H1 (cell line): ENCODE results near the gene PTPRD. TPM values are rescaled to one million over a fixed set of nuclear protein-coding genes. Genes with fewer than 3 reads are reported as not detected.

Experiments used
- CTCF ChIA-PET: fragments of 300-600 bp; sonication (Branson Sonifier 250); formaldehyde crosslinking; loops from one replicate; lab custom pipeline; 2021; ENCODE audit not compliant: partially characterized antibody; lab: Charles Lee
- POLR2A ChIA-PET: fragments of 300-600 bp; sonication (Branson Sonifier 250); formaldehyde crosslinking; loops from one replicate; lab custom pipeline; 2021; ENCODE audit warnings: inconsistent platforms; ENCODE audit not compliant: partially characterized antibody; lab: Charles Lee
- DNase-seq, 2 experiments: peaks; one replicate each; pipeline versions ENCODE4 v3.0.0 to v3.0.0-alpha.2; 2010 to 2022; ENCODE audit warnings: low spot score in 2 of 2, low read depth in 1 of 2, mixed read lengths in 1 of 2
- FAIRE-seq: peaks from 2 replicates; lab custom pipeline; 2011; peaks lifted over from hg19 to GRCh38; lab: Jason Lieb, UNC
- H2AFZ ChIP-seq: 2 replicates; pipeline ENCODE4 v1.8.1; 2012; ENCODE audit warnings: low read length, inconsistent platforms
- H2AK5ac ChIP-seq: 2 replicates; pipeline ENCODE4 v1.6.1; 2013; ENCODE audit warnings: low read depth, low read length
- H2BK120ac ChIP-seq: replicated peaks from 2 replicates; pipeline ENCODE3; 2013; ENCODE audit warnings: low read depth, low read length, inconsistent platforms
- H2BK12ac ChIP-seq: 2 replicates; pipeline ENCODE4 v1.6.1; 2013; ENCODE audit warnings: low read depth, low read length
- H2BK15ac ChIP-seq: 2 replicates; pipeline ENCODE4 v1.6.1; 2013; ENCODE audit warnings: low read length
- H2BK20ac ChIP-seq: 2 replicates; pipeline ENCODE4 v1.6.1; 2013; ENCODE audit warnings: low read length
- H2BK5ac ChIP-seq: 2 replicates; pipeline ENCODE4 v1.6.1; 2013; ENCODE audit warnings: low read depth, low read length
- H3K14ac ChIP-seq: 2 replicates; pipeline ENCODE4 v1.6.1; 2013; ENCODE audit warnings: inconsistent platforms; ENCODE audit not compliant: insufficient read length
- H3K18ac ChIP-seq: 2 replicates; pipeline ENCODE4 v1.6.1; 2013; ENCODE audit warnings: low read length; ENCODE audit errors: extremely low read depth
- H3K23ac ChIP-seq: 2 replicates; pipeline ENCODE4 v1.6.1; 2013; ENCODE audit warnings: inconsistent platforms; ENCODE audit not compliant: insufficient read length
- H3K23me2 ChIP-seq: 2 replicates; pipeline ENCODE4 v1.6.1; 2013; ENCODE audit warnings: low read depth, low read length
- H3K27ac ChIP-seq: 2 replicates; pipeline ENCODE4 v1.6.1; 2011; ENCODE audit warnings: low read depth, low read length, inconsistent platforms
- H3K27me3 ChIP-seq, 4 experiments: replicated peaks in 1 of 4; 1 replicate in 1 of 4; 2 replicates in 3 of 4; pipeline versions ENCODE4 v1.6.1 to v1.8.1; 2011 to 2013; ENCODE audit warnings: low read length in 3 of 4, mild to moderate bottlenecking in 3 of 4, inconsistent platforms in 2 of 4, mixed read lengths in 2 of 4, moderate library complexity in 1 of 4; ENCODE audit not compliant: control insufficient read depth in 3 of 4, insufficient read depth in 3 of 4; ENCODE audit errors: extremely low read depth in 1 of 4
- H3K36me3 ChIP-seq, 4 experiments: 2 replicates each; pipeline versions ENCODE4 v1.6.1 to v1.8.1; 2011 to 2013; ENCODE audit warnings: mild to moderate bottlenecking in 4 of 4, low read length in 3 of 4, moderate library complexity in 2 of 4, control low read depth in 1 of 4, inconsistent platforms in 1 of 4; ENCODE audit not compliant: insufficient read depth in 4 of 4, control insufficient read depth in 2 of 4
- H3K4ac ChIP-seq: replicated peaks from 2 replicates; pipeline ENCODE3; 2013; ENCODE audit warnings: low read length, low read depth, mixed read lengths, inconsistent platforms; ENCODE audit not compliant: insufficient read length
- H3K4me1 ChIP-seq, 4 experiments: replicated peaks in 1 of 4; 1 replicate in 1 of 4; 2 replicates in 3 of 4; pipeline versions ENCODE4 v1.6.1 to v1.8.1; 2011 to 2013; ENCODE audit warnings: low read length in 3 of 4, inconsistent platforms in 2 of 4, mixed read lengths in 1 of 4; ENCODE audit not compliant: insufficient read depth in 4 of 4, control insufficient read depth in 3 of 4
- H3K4me2 ChIP-seq, 2 experiments: 2 replicates each; pipeline versions ENCODE4 v1.6.1 to v1.8.1; 2011 to 2013; ENCODE audit warnings: low read depth in 2 of 2, low read length in 2 of 2, control low read depth in 1 of 2, inconsistent platforms in 1 of 2, mild to moderate bottlenecking in 1 of 2; ENCODE audit not compliant: insufficient read depth in 1 of 2
- H3K4me3 ChIP-seq, 4 experiments: fragments of 200-600, 300-600 bp in 1 of 4; sonication (generic), shearing (Covaris generic), sonication (Bioruptor Twin) in 1 of 4; 2 replicates each; pipeline versions ENCODE4 v1.5.1 to v1.8.1; 2011 to 2016; ENCODE audit warnings: low read length in 4 of 4, low read depth in 3 of 4, control low read depth in 2 of 4, inconsistent platforms in 2 of 4, mild to moderate bottlenecking in 2 of 4, mixed read lengths in 1 of 4, moderate library complexity in 1 of 4; ENCODE audit not compliant: insufficient read depth in 2 of 4; ENCODE audit errors: extremely low read depth in 1 of 4
- H3K56ac ChIP-seq: replicated peaks from 2 replicates; pipeline ENCODE3; 2013; ENCODE audit warnings: low read depth, mild to moderate bottlenecking, mixed read lengths, low read length, inconsistent platforms; ENCODE audit not compliant: insufficient read length
- H3K79me1 ChIP-seq: 2 replicates; pipeline ENCODE4 v1.6.1; 2013; ENCODE audit warnings: low read depth, low read length, control low read depth
- H3K79me2 ChIP-seq, 2 experiments: 2 replicates each; pipeline versions ENCODE4 v1.6.1 to v1.8.1; 2012 to 2013; ENCODE audit warnings: low read length in 2 of 2, mild to moderate bottlenecking in 2 of 2, inconsistent platforms in 1 of 2; ENCODE audit not compliant: insufficient read depth in 2 of 2, control insufficient read depth in 1 of 2
- H3K9ac ChIP-seq, 4 experiments: replicated peaks in 1 of 4; 1 replicate in 1 of 4; 2 replicates in 3 of 4; pipeline versions ENCODE4 v1.6.1 to v1.8.1; 2011 to 2013; ENCODE audit warnings: low read depth in 3 of 4, low read length in 3 of 4, control low read depth in 2 of 4, mild to moderate bottlenecking in 2 of 4, moderate library complexity in 2 of 4, inconsistent platforms in 1 of 4; ENCODE audit errors: extremely low read depth in 1 of 4
- H3K9me3 ChIP-seq, 2 experiments: 2 replicates each; pipeline versions ENCODE4 v1.6.1 to v1.8.1; 2012 to 2013; ENCODE audit warnings: mild to moderate bottlenecking in 2 of 2, moderate library complexity in 2 of 2, control low read depth in 1 of 2, inconsistent platforms in 1 of 2, low read depth in 1 of 2, low read length in 1 of 2, mixed read lengths in 1 of 2; ENCODE audit not compliant: insufficient read depth in 2 of 2
- H4K20me1 ChIP-seq, 2 experiments: replicated peaks in 1 of 2; 2 replicates each; pipeline versions ENCODE3 to v1.8.1; 2011 to 2013; ENCODE audit warnings: inconsistent platforms in 2 of 2, low read length in 2 of 2, mild to moderate bottlenecking in 1 of 2; ENCODE audit not compliant: insufficient read depth in 2 of 2, control insufficient read depth in 1 of 2
- H4K5ac ChIP-seq: 2 replicates; pipeline ENCODE4 v1.6.1; 2013; ENCODE audit warnings: low read length, low read depth, mixed read lengths, inconsistent platforms; ENCODE audit not compliant: insufficient read length
- H4K8ac ChIP-seq: 2 replicates; pipeline ENCODE4 v1.8.0; 2013; ENCODE audit warnings: mild to moderate bottlenecking, moderate library complexity, low read length, inconsistent platforms; ENCODE audit not compliant: insufficient read depth; ENCODE audit errors: extremely low read depth
- H4K91ac ChIP-seq: replicated peaks from 2 replicates; pipeline ENCODE3; 2013; ENCODE audit warnings: low read length, mixed read lengths, inconsistent platforms; ENCODE audit not compliant: insufficient read length
- CHD1 ChIP-seq: IDR thresholded peaks from 2 replicates; pipeline ENCODE4 v1.6.1; 2012; ENCODE audit warnings: low read depth, low read length, improper control_type of control experiment
- EZH2 ChIP-seq: fragments of 200-600 bp; sonication (generic); IDR thresholded peaks from 2 replicates; pipeline ENCODE4 v1.7.1; 2012; ENCODE audit warnings: low read depth, mild to moderate bottlenecking, moderate library complexity, low read length, inconsistent platforms; ENCODE audit not compliant: severe bottlenecking
- KDM4A ChIP-seq: IDR thresholded peaks from one replicate; pipeline ENCODE4 v1.7.1; 2012; ENCODE audit warnings: low read depth, mild to moderate bottlenecking, moderate library complexity, low read length, inconsistent platforms; ENCODE audit not compliant: severe bottlenecking
- RFX5 ChIP-seq: IDR thresholded peaks from 2 replicates; pipeline ENCODE4 v1.6.1; 2011; ENCODE audit warnings: low read depth, low read length, improper control_type of control experiment, borderline replicate concordance
- SIN3A ChIP-seq, 2 experiments: IDR thresholded peaks in 1 of 2; conservative IDR thresholded peaks in 1 of 2; 2 replicates each; pipeline ENCODE4 v1.6.1; 2011 to 2012; ENCODE audit warnings: low read length in 2 of 2, improper control_type of control experiment in 1 of 2, low read depth in 1 of 2, mild to moderate bottlenecking in 1 of 2
- ZNF274 ChIP-seq: IDR thresholded peaks from 2 replicates; pipeline ENCODE4 v1.7.0; 2012; ENCODE audit warnings: low read length, borderline replicate concordance; ENCODE audit errors: extremely low read depth
- WGBS, 2 experiments: shearing (Covaris generic) in 1 of 2; methylation state at CpG; one replicate each; pipeline versions ENCODE4 v1.1.6 to v1.1.7; 2013 to 2015; ENCODE audit warnings: low lambda C conversion rate in 2 of 2, mixed read lengths in 2 of 2, inconsistent platforms in 1 of 2, low coverage in 1 of 2, missing lambda C conversion rate in 1 of 2; ENCODE audit not compliant: insufficient replicate concordance in 2 of 2, insufficient coverage in 1 of 2, insufficient read length in 1 of 2; ENCODE audit errors: extremely low coverage in 1 of 2, missing lambda C conversion rate in 1 of 2; 5-methylcytosine and 5-hydroxymethylcytosine counted together
- polyA plus RNA-seq, 7 experiments: library from polyadenylated mRNA; depleted of rRNA in 3 of 7; stranded (reverse) in 5 of 7; unstranded in 2 of 7; fragments of >200 nt in 5 of 7; fragments of 200-250 nt in 2 of 7; gene quantifications; 1 replicate in 5 of 7; 2 replicates in 1 of 7; 4 replicates in 1 of 7; pipeline versions ENCODE4 v1.2.1 to v1.2.3, GENCODE V29; 2011 to 2013; ENCODE audit warnings: missing spikeins in 2 of 7, mixed read lengths in 2 of 7
- total RNA-seq: library from RNA; stranded (reverse); fragmentation: NEBNext Ultra II Directional; extraction: Animal tissue kit (Norgen Biotek cat#: 25700); gene quantifications from 2 replicates; pipeline ENCODE4 v1.2.1, GENCODE V29; 2021

The PTPRD gene
- total and polyA plus RNA-seq, 2 of the 8 experiments (the other 6 are each of a cell fraction or from before 2014, with no cell fraction given), result 17.2 to 77.0 TPM

GRCh38 chr9:8555762-8556500, 2056.9 kb downstream of the PTPRD start:
- Histone ChIP-seq H4K8ac (no peak overlapping the region), H3K27ac (no peak overlapping the region), H2BK15ac (no peak overlapping the region), H2BK12ac (no peak overlapping the region), H3K23ac (no peak overlapping the region), H4K91ac (no peak overlapping the region), H2BK5ac (no peak overlapping the region), H3K27me3 (no peaks in the 10 kb centered on the region), H3K23me2 (no peaks in the 10 kb centered on the region), H2AK5ac (no peak overlapping the region), H4K5ac (no peak overlapping the region), H3K79me1 (no peaks in the 10 kb centered on the region; the same call in 1 of the 2 replicates), H2AFZ (no peak overlapping the region), H2BK120ac (no peak overlapping the region), H3K9ac (no peak overlapping the region), H3K36me3 (no peaks in the 10 kb centered on the region), H3K4me2 (no peak overlapping the region), H2BK20ac (no peak overlapping the region), H3K4ac (no peak overlapping the region), H3K4me1 (peaks cover 0 to 4% (median under 1%) of the 10 kb centered on the region in 4 experiments; a peak in 2 of 7 replicates), H3K14ac (no peak overlapping the region), H3K18ac (no peak overlapping the region), H3K9me3 (no peaks in the 10 kb centered on the region), H3K79me2 (no peaks in the 10 kb centered on the region), H3K56ac (no peak overlapping the region), H4K20me1 (no peaks in the 10 kb centered on the region), H3K4me3 (no peak overlapping the region)
- 87% methylated on average over 4 of the region's 4 CpGs; no CpG with 5 or more reads in 1 of the 2 experiments for WGBS, 2 experiments
- no peak for FAIRE-seq
- ChIA-PET POLR2A (no interaction called here), CTCF (interaction anchor here (0.5 kb wide), 1 partner anchor 338 kb away, joined by 3 read pairs; no protein-coding TSS in a partner anchor)
- TF ChIP-seq RFX5, result no peak
- no peak for TF ChIP-seq KDM4A
- no peak for TF ChIP-seq CHD1
- TF ChIP-seq ZNF274, result no peak
- no peak for TF ChIP-seq SIN3A (conservative IDR thresholded peaks at IDR 0.05 in 1 of 2, IDR thresholded peaks at IDR 0.05 in 1 of 2; ENCODE audit: low read depth in 1 of 2, low read length in 2 of 2)
- TF ChIP-seq EZH2, result no peak
- no peak for DNase-seq
